HEK293 (cell line): ENCODE data around the gene OSCP1.

Experiments used
- ATF2 ChIP-seq: fragments of 450-650 bp; formaldehyde crosslinking; IDR thresholded peaks from 2 replicates; pipeline ENCODE4 v1.5.1; 2016; ENCODE audit warnings: missing biosample characterization, missing genetic modification characterization, low read depth
- CTCF ChIP-seq: fragments of 450-650 bp; formaldehyde crosslinking; IDR thresholded peaks from 2 replicates; pipeline ENCODE4 v1.5.1; 2016; ENCODE audit warnings: missing biosample characterization, missing genetic modification characterization
- PATZ1 ChIP-seq: fragments of 450-650 bp; formaldehyde crosslinking; IDR thresholded peaks from 2 replicates; pipeline ENCODE4 v1.5.1; 2016; ENCODE audit warnings: missing biosample characterization, missing genetic modification characterization
- RBAK ChIP-seq: fragments of 450-650 bp; formaldehyde crosslinking; IDR thresholded peaks from 2 replicates; pipeline ENCODE4 v1.5.1; 2016; ENCODE audit warnings: missing biosample characterization, missing genetic modification characterization
- SCRT2 ChIP-seq: fragments of 450-650 bp; formaldehyde crosslinking; IDR thresholded peaks from 2 replicates; pipeline ENCODE4 v1.5.1; 2016; ENCODE audit warnings: missing biosample characterization, missing genetic modification characterization
- ZBTB11 ChIP-seq: fragments of 450-650 bp; formaldehyde crosslinking; conservative IDR thresholded peaks from 2 replicates; pipeline ENCODE4 v1.5.1; 2016; ENCODE audit warnings: low read depth, missing biosample characterization, missing genetic modification characterization
- ZBTB44 ChIP-seq: fragments of 450-650 bp; IDR thresholded peaks from 2 replicates; pipeline ENCODE4 v1.5.1; 2018; ENCODE audit warnings: missing biosample characterization, mild to moderate bottlenecking, missing genetic modification characterization
- ZFP3 ChIP-seq: fragments of 450-650 bp; formaldehyde crosslinking; IDR thresholded peaks from 2 replicates; pipeline ENCODE4 v1.5.1; 2016; ENCODE audit warnings: low read depth, missing biosample characterization, missing genetic modification characterization
- ZFP37 ChIP-seq: fragments of 450-650 bp; formaldehyde crosslinking; IDR thresholded peaks from 2 replicates; pipeline ENCODE4 v1.5.1; 2016; ENCODE audit warnings: missing biosample characterization, missing genetic modification characterization
- ZNF133 ChIP-seq: fragments of 450-650 bp; formaldehyde crosslinking; IDR thresholded peaks from 2 replicates; pipeline ENCODE4 v1.5.1; 2016; ENCODE audit warnings: missing biosample characterization, missing genetic modification characterization
- ZNF138 ChIP-seq: fragments of 450-650 bp; formaldehyde crosslinking; IDR thresholded peaks from 2 replicates; pipeline ENCODE4 v1.5.1; 2016; ENCODE audit warnings: missing biosample characterization, missing genetic modification characterization, borderline replicate concordance
- ZNF16 ChIP-seq: fragments of 450-650 bp; formaldehyde crosslinking; IDR thresholded peaks from 2 replicates; pipeline ENCODE4 v1.5.1; 2016; ENCODE audit warnings: low read depth, missing biosample characterization, missing genetic modification characterization
- ZNF248 ChIP-seq: fragments of 450-650 bp; formaldehyde crosslinking; IDR thresholded peaks from 2 replicates; pipeline ENCODE4 v1.5.1; 2017; ENCODE audit warnings: missing biosample characterization, missing genetic modification characterization
- ZNF280C ChIP-seq: fragments of 450-650 bp; formaldehyde crosslinking; IDR thresholded peaks from 2 replicates; pipeline ENCODE4 v1.5.1; 2016; ENCODE audit warnings: missing biosample characterization, missing genetic modification characterization
- ZNF473 ChIP-seq: fragments of 450-650 bp; formaldehyde crosslinking; IDR thresholded peaks from 2 replicates; pipeline ENCODE4 v1.5.1; 2017; ENCODE audit warnings: missing biosample characterization, missing genetic modification characterization
- ZNF513 ChIP-seq: fragments of 450-650 bp; IDR thresholded peaks from 2 replicates; pipeline ENCODE4 v1.5.1; 2018; ENCODE audit warnings: missing biosample characterization, missing genetic modification characterization
- ZNF514 ChIP-seq: fragments of 450-650 bp; formaldehyde crosslinking; IDR thresholded peaks from 2 replicates; pipeline ENCODE4 v1.5.1; 2016; ENCODE audit warnings: missing biosample characterization, missing genetic modification characterization
- ZNF529 ChIP-seq: fragments of 450-650 bp; formaldehyde crosslinking; IDR thresholded peaks from 2 replicates; pipeline ENCODE4 v1.5.1; 2017; ENCODE audit warnings: missing genetic modification characterization, missing biosample characterization; ENCODE audit not compliant: insufficient replicate concordance
- ZNF610 ChIP-seq: fragments of 450-650 bp; formaldehyde crosslinking; IDR thresholded peaks from 2 replicates; pipeline ENCODE4 v1.5.1; 2016; ENCODE audit warnings: missing biosample characterization, missing genetic modification characterization, borderline replicate concordance
- ZNF626 ChIP-seq: fragments of 450-650 bp; sonication (Bioruptor Pico); formaldehyde crosslinking; IDR thresholded peaks from 2 replicates; pipeline ENCODE4 v1.5.1; 2018; ENCODE audit warnings: missing biosample characterization, missing genetic modification characterization, inconsistent platforms
- ZNF654 ChIP-seq: fragments of 450-650 bp; formaldehyde crosslinking; IDR thresholded peaks from 2 replicates; pipeline ENCODE4 v1.5.1; 2016; ENCODE audit warnings: low read depth, missing biosample characterization, missing genetic modification characterization
- ZNF777 ChIP-seq: fragments of 450-650 bp; formaldehyde crosslinking; IDR thresholded peaks from 2 replicates; pipeline ENCODE4 v1.5.1; 2017; ENCODE audit warnings: missing biosample characterization, missing genetic modification characterization, borderline replicate concordance
- ZSCAN18 ChIP-seq: fragments of 450-650 bp; formaldehyde crosslinking; IDR thresholded peaks from 2 replicates; pipeline ENCODE4 v1.5.1; 2016; ENCODE audit warnings: missing biosample characterization, missing genetic modification characterization

The OSCP1 gene

GRCh38 chr1:36400825-36401601 is 49.2 kb downstream of the OSCP1 start (continued):
- no peak for TF ChIP-seq ATF2 (tag by site-specific recombination)
- TF ChIP-seq RBAK (tag by site-specific recombination), result no peak
- TF ChIP-seq ZNF513 (tag by site-specific recombination), result no peak
- TF ChIP-seq ZBTB44 (tag by site-specific recombination), result no peak
- TF ChIP-seq ZNF248 (tag by site-specific recombination), result no peak
- TF ChIP-seq ZNF138 (tag by site-specific recombination), result no peak
- no peak for TF ChIP-seq ZNF280C (tag by site-specific recombination)
- no peak for TF ChIP-seq ZNF610 (tag by site-specific recombination)
- TF ChIP-seq ZBTB11 (tag by site-specific recombination), result peak; percentile 97
- no peak for TF ChIP-seq ZNF777
- TF ChIP-seq PATZ1 (tag by site-specific recombination), result peak; percentile 84
- no peak for TF ChIP-seq ZNF133 (tag by site-specific recombination)
- TF ChIP-seq ZNF654 (tag by site-specific recombination), result no peak
- TF ChIP-seq ZNF473, result no peak
- TF ChIP-seq SCRT2 (tag by site-specific recombination), result no peak
- no peak for TF ChIP-seq ZSCAN18 (tag by site-specific recombination)
- TF ChIP-seq ZNF16 (tag by site-specific recombination), result no peak
- peak; percentile 25; the same call in 1 of the 2 replicates for TF ChIP-seq CTCF (tag by site-specific recombination)
- TF ChIP-seq ZFP3, result no peak
- no peak for TF ChIP-seq ZNF529 (tag by site-specific recombination)
- TF ChIP-seq ZNF626 (tag by site-specific recombination), result no peak
- no peak for TF ChIP-seq ZNF514 (tag by site-specific recombination)
- TF ChIP-seq ZFP37, result no peak
